WI38 (cell line): ENCODE data around the gene LRP6.

Experiments
- H3K4me3 ChIP-seq: 2 replicates; pipeline ENCODE4 v1.5.1; 2011; ENCODE audit warnings: low read depth, mild to moderate bottlenecking, control low read depth, low read length
- TF ChIP-seq, protein P1 (sequence below): IDR thresholded peaks from 2 replicates; pipeline ENCODE4 v1.5.1; 2012; ENCODE audit warnings: low read depth, mild to moderate bottlenecking, control low read depth, low read length

The LRP6 gene

DNA sequence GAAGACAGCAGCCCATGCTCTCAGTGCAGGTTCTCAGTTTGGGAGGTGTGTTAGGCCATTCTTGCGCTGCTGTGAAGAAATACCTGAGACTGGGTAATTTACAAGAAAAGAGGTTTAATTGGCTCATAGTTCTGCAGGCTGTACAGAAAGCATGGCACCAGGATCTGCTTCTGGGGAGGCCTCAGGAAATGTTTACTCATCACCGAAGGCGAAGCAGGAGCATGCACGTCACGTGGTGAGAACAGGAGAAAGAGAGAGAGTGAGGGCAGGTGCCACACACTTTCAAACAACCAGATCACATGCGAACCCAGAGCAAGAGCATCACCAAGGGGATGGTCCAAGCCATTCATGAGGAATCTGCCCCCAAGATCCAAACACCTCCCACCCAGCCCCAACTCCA is 9.0 kb upstream of the LRP6 start:
- TF ChIP-seq, protein P1, sequence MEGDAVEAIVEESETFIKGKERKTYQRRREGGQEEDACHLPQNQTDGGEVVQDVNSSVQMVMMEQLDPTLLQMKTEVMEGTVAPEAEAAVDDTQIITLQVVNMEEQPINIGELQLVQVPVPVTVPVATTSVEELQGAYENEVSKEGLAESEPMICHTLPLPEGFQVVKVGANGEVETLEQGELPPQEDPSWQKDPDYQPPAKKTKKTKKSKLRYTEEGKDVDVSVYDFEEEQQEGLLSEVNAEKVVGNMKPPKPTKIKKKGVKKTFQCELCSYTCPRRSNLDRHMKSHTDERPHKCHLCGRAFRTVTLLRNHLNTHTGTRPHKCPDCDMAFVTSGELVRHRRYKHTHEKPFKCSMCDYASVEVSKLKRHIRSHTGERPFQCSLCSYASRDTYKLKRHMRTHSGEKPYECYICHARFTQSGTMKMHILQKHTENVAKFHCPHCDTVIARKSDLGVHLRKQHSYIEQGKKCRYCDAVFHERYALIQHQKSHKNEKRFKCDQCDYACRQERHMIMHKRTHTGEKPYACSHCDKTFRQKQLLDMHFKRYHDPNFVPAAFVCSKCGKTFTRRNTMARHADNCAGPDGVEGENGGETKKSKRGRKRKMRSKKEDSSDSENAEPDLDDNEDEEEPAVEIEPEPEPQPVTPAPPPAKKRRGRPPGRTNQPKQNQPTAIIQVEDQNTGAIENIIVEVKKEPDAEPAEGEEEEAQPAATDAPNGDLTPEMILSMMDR: no peak
- H3K4me3 ChIP-seq: no peak overlapping the region

DNA sequence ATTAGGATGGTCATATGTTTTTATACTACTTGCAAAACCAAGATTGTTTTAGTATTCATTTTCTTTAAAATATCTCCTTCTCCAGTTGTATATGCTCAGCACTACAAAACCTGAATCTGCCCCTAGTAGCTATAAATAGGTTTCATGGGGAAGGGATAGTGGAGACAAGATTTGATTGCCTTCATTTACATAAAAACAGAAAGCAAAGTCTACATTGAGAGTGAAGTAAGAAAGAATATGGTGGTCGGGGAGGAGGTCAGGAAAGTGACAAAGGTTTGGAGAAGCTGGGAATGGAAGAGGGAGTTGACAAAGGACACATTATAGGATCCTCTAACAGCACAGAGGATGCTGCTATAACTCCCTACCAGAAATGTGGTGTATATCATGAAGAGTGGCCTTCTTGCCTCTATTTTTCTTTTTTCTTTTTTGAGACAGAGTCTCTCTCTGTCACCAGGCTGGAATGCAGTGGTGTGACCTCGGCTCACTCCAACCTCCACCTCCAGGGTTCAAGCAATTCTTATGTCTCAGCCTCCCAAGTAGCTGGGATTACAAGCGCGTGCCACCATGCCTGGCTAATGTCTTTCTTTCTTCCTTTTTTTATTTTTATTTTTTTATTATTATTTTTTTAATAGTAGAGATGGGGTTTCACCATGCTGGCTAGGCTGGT is 6.6 kb upstream of the LRP6 start:
- H3K4me3 ChIP-seq: no peak overlapping the region
- TF ChIP-seq, protein P1: no peak

DNA sequence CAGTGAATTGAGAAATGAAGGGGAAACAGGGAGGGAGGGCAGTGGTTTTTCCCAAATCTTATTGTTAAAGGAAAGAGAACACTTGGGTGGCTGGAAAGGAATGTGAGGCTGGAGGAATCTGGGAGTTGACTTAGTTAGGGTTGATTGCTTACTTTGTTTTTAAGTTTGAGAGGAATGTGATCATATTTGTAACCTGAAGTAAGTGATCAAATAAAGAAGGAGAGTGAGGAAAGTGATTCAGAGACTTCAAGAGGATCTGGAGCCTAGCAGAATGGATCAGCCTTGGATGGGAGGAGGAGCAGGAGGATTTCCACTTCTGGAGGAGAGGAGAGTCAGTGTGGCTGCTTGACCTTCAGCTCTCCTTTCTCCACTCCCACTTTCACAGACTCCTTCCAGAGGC is 6.0 kb upstream of the LRP6 start:
- TF ChIP-seq, protein P1: no peak
- no peak overlapping the region for H3K4me3 ChIP-seq

DNA sequence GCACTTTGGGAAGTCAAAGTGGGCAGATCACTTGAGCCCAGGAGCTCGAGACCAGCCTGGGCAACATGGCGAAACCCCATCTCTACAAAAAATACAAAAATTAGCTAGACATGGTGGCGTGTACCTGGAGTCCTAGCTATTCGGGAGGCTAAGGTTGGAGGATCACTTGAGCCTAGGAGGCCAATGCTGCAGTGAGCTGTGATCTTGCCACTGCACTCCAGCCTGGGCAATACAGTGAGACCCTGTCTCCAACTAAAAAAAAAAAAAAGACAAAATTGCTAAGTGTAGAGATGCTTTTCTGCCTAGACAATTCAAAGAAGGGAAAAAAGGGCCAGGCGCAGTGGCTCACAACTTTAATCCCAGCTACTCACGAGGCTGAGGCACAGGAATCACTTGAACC is 3.4 kb upstream of the LRP6 start:
- no peak overlapping the region for H3K4me3 ChIP-seq
- TF ChIP-seq, protein P1: no peak

DNA sequence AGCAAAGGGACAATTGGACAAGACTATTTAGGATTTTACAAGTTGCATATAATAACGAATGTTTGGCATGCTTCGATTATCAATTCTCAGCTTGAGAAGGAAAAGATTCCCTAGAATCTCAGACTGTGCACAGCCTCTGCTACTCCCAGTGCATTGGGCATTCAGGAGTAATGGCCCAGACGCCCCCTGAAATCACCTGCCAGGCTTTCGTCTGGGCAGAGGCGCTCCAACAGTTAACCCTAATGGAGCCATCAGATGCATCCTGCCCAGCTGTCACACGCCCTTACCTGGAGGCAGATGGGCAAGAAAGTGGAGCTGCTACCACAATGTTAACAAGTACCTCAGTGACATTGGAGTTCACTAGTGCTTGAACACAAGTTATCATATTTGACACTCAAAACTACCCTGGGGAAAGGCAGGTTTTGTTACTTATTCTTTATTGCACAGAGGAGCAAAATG is 927 bp upstream of the LRP6 start:
- TF ChIP-seq, protein P1: no peak
- H3K4me3 ChIP-seq: peak overlapping the region; percentile 93

DNA sequence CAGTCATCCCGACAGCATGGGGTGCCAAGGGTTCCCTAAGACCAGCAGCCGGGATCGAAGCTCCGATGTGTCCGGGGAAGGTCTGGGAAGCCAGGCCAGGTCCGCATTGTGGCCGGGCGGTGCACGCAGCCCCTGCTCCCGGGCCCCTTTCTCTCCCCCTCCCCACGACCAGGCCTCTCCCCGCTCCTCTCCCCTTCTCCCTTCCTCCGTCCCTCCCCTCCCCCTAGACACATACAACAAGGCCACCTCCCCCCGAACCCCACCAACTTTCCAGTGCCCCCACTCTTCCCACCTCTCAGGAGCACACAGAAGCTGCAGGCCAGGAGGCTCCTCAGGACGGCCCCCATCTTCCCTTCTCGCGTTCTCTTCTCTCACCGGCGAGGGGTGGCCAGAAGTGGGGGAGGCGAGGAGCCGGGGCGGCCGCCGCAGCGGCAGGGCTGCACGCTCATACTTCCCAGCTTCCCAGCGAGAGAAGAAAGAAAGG is 413 bp downstream of the LRP6 start:
- H3K4me3 ChIP-seq: peak overlapping the region; percentile 93
- TF ChIP-seq, protein P1: no peak

DNA sequence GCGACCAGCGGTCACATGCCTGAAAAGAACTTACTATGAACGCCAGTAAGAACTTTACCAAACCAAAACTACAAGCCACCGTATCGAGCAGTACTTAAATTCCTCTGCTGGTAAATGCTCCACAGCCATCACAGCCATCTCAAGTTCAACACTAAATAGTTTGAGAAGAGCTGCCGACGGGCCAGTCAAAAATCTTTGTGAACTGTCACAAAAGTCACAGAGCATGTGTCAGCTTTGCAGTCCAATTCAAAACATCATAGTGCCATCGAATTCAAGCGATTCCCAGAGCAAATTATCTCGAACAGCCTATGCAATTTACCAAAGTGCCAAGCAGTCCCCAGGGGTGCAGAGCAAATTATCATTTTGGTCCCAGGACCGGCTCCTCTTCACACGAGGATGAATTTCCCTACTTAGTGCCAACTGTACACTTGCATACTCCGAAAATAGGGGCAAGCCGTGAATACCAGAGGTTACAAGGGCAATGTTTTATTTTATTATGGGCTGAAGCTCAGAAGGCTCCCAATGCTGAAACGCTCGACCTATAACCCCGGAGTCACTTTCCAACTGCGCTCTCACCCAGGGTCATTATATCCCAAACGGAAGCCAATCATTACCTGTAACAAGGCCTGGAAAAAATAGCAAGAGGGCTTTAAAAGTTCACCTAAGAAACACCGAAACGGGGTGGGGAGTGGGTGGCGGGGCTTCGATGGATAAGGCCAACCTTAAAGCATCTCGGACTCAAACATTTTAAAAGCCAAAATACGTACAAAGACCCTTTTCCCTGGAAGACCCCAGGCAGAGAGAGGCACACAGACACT is 1.1 kb downstream of the LRP6 start:
- TF ChIP-seq, protein P1: no peak
- peak overlapping the region; percentile 93 for H3K4me3 ChIP-seq
